ENCODE measurements around the gene TEX2. TPM values are rescaled to one million over a fixed set of nuclear protein-coding genes. Genes with fewer than 3 reads are reported as not detected.

Gene TEX2
- total and polyA plus RNA-seq, 2 experiments from 2014 or later = 7.5 to 17.7 TPM

DNA sequence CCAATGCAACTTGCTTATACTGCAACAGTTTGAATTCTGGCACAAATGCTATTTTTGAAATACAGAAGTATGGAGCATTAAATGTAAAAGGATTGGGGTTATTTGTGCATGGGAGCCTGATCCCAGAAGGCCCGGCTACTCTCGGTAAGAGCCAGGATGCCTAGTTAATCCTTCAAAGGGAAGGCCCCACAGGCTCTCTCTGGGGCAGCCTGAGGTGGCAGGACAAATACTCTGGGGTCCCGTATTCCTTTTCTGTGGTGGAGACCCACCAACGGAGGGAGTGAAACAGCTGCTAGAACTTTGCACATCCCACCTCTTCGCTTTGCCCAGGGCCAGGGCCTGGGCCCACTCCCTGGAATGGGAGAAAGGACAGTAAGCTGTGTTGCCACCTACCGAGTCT, 163.5 kb downstream of the TEX2 start:
- DNase-seq (ENCODE audit: low spot score) (no peak), ATAC-seq (no peak)
- no peaks in the 10 kb centered on the region; the same call in 1 of the 2 replicates for H3K4me1 ChIP-seq (ENCODE audit: insufficient read depth)
- no peak overlapping the region for H3K4me2 ChIP-seq
- H3K4me3 Mint-ChIP-seq = no peak overlapping the region
- TF ChIP-seq STAT1 (IDR thresholded peaks at IDR 0.05; ENCODE audit: unreplicated experiment) = no peak
- TF ChIP-seq EZH2phosphoT487 (IDR thresholded peaks at IDR 0.05; ENCODE audit: unreplicated experiment) = no peak
- no peak for TF ChIP-seq ZNF331 (CRISPR knock-in tag; IDR thresholded peaks at IDR 0.05; ENCODE audit: low read depth)
- no peak for TF ChIP-seq CREB1 (CRISPR knock-in tag; IDR thresholded peaks at IDR 0.05; ENCODE audit: low read depth)
- no peak for TF ChIP-seq NANOG (IDR thresholded peaks at IDR 0.05; ENCODE audit: borderline replicate concordance)
- TF ChIP-seq, protein P1, sequence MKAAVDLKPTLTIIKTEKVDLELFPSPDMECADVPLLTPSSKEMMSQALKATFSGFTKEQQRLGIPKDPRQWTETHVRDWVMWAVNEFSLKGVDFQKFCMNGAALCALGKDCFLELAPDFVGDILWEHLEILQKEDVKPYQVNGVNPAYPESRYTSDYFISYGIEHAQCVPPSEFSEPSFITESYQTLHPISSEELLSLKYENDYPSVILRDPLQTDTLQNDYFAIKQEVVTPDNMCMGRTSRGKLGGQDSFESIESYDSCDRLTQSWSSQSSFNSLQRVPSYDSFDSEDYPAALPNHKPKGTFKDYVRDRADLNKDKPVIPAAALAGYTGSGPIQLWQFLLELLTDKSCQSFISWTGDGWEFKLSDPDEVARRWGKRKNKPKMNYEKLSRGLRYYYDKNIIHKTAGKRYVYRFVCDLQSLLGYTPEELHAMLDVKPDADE (IDR thresholded peaks at IDR 0.05) = no peak
- TF ChIP-seq, protein P2, sequence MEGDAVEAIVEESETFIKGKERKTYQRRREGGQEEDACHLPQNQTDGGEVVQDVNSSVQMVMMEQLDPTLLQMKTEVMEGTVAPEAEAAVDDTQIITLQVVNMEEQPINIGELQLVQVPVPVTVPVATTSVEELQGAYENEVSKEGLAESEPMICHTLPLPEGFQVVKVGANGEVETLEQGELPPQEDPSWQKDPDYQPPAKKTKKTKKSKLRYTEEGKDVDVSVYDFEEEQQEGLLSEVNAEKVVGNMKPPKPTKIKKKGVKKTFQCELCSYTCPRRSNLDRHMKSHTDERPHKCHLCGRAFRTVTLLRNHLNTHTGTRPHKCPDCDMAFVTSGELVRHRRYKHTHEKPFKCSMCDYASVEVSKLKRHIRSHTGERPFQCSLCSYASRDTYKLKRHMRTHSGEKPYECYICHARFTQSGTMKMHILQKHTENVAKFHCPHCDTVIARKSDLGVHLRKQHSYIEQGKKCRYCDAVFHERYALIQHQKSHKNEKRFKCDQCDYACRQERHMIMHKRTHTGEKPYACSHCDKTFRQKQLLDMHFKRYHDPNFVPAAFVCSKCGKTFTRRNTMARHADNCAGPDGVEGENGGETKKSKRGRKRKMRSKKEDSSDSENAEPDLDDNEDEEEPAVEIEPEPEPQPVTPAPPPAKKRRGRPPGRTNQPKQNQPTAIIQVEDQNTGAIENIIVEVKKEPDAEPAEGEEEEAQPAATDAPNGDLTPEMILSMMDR (conservative IDR thresholded peaks at IDR 0.05; ENCODE audit: low read depth in 2 of 2) = no peak
- TF ChIP-seq, protein P3, sequence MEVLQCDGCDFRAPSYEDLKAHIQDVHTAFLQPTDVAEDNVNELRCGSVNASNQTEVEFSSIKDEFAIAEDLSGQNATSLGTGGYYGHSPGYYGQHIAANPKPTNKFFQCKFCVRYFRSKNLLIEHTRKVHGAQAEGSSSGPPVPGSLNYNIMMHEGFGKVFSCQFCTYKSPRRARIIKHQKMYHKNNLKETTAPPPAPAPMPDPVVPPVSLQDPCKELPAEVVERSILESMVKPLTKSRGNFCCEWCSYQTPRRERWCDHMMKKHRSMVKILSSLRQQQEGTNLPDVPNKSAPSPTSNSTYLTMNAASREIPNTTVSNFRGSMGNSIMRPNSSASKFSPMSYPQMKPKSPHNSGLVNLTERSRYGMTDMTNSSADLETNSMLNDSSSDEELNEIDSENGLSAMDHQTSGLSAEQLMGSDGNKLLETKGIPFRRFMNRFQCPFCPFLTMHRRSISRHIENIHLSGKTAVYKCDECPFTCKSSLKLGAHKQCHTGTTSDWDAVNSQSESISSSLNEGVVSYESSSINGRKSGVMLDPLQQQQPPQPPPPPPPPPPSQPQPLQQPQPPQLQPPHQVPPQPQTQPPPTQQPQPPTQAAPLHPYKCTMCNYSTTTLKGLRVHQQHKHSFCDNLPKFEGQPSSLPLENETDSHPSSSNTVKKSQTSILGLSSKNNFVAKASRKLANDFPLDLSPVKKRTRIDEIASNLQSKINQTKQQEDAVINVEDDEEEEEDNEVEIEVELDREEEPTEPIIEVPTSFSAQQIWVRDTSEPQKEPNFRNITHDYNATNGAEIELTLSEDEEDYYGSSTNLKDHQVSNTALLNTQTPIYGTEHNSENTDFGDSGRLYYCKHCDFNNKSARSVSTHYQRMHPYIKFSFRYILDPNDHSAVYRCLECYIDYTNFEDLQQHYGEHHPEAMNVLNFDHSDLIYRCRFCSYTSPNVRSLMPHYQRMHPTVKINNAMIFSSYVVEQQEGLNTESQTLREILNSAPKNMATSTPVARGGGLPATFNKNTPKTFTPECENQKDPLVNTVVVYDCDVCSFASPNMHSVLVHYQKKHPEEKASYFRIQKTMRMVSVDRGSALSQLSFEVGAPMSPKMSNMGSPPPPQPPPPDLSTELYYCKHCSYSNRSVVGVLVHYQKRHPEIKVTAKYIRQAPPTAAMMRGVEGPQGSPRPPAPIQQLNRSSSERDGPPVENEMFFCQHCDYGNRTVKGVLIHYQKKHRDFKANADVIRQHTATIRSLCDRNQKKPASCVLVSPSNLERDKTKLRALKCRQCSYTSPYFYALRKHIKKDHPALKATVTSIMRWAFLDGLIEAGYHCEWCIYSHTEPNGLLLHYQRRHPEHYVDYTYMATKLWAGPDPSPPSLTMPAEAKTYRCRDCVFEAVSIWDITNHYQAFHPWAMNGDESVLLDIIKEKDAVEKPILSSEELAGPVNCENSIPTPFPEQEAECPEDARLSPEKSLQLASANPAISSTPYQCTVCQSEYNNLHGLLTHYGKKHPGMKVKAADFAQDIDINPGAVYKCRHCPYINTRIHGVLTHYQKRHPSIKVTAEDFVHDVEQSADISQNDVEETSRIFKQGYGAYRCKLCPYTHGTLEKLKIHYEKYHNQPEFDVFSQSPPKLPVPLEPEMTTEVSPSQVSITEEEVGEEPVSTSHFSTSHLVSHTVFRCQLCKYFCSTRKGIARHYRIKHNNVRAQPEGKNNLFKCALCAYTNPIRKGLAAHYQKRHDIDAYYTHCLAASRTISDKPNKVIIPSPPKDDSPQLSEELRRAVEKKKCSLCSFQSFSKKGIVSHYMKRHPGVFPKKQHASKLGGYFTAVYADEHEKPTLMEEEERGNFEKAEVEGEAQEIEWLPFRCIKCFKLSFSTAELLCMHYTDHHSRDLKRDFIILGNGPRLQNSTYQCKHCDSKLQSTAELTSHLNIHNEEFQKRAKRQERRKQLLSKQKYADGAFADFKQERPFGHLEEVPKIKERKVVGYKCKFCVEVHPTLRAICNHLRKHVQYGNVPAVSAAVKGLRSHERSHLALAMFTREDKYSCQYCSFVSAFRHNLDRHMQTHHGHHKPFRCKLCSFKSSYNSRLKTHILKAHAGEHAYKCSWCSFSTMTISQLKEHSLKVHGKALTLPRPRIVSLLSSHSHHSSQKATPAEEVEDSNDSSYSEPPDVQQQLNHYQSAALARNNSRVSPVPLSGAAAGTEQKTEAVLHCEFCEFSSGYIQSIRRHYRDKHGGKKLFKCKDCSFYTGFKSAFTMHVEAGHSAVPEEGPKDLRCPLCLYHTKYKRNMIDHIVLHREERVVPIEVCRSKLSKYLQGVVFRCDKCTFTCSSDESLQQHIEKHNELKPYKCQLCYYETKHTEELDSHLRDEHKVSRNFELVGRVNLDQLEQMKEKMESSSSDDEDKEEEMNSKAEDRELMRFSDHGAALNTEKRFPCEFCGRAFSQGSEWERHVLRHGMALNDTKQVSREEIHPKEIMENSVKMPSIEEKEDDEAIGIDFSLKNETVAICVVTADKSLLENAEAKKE (CRISPR knock-in tag; IDR thresholded peaks at IDR 0.05) = no peak
- TF ChIP-seq JUNB (IDR thresholded peaks at IDR 0.05; ENCODE audit: unreplicated experiment) = no peak
- TF ChIP-seq EZH2 (IDR thresholded peaks at IDR 0.05; ENCODE audit: low read depth, unreplicated experiment) = no peak
- no peak for TF ChIP-seq ZNF114 (CRISPR knock-in tag; IDR thresholded peaks at IDR 0.05)
- no peak for TF ChIP-seq REST (IDR thresholded peaks at IDR 0.05; ENCODE audit: unreplicated experiment)
- peaks cover 12% of the 10 kb centered on the region for H3K36me3 Mint-ChIP-seq (ENCODE audit: low read depth)
- no peaks in the 10 kb centered on the region for H3K9me2 ChIP-seq (ENCODE audit: insufficient read depth)
- no peaks in the 10 kb centered on the region for H3K36me3 ChIP-seq (ENCODE audit: insufficient read depth)
- H3K9me3 Mint-ChIP-seq = peaks cover 3% of the 10 kb centered on the region; the same call in 2 of the 3 replicates
- no peaks in the 10 kb centered on the region for H3F3A ChIP-seq (replicated peaks; ENCODE audit: low read depth)
- no peaks in the 10 kb centered on the region for H3K79me2 ChIP-seq (replicated peaks; ENCODE audit: insufficient read depth)
- no peak overlapping the region for H3K4me3 ChIP-seq
- no peak overlapping the region for H3K27ac Mint-ChIP-seq
- H4K20me1 ChIP-seq (replicated peaks; ENCODE audit: insufficient read depth) = no peaks in the 10 kb centered on the region
- peaks cover 6% of the 10 kb centered on the region for H3K27me3 Mint-ChIP-seq (ENCODE audit: insufficient read depth, low read depth, poor library complexity)
- H3K4me1 Mint-ChIP-seq = peaks cover 8% of the 10 kb centered on the region
- no peak overlapping the region for H3K27ac ChIP-seq (ENCODE audit: low read depth)
- no peaks in the 10 kb centered on the region for H3K27me3 ChIP-seq (ENCODE audit: insufficient read depth)
- no peak overlapping the region for H2AFZ ChIP-seq
